GM06990 (cell line): ENCODE data around the gene MCTP1.
"Not testable (repeated sequence)": the region's sequence is repeated elsewhere in the genome, so short reads cannot be mapped to it uniquely, and the experiment has no call there.

Experiments used
- DNase-seq: peaks from one replicate; pipeline ENCODE4 v3.0.0-alpha.2; 2011; ENCODE audit not compliant: insufficient read length; ENCODE audit errors: extremely low read depth
- H3K27me3 ChIP-seq: replicated peaks from 2 replicates; pipeline ENCODE4 v1.6.0; 2011; ENCODE audit warnings: low read length; ENCODE audit not compliant: control insufficient read depth, insufficient read depth
- H3K36me3 ChIP-seq: 2 replicates; pipeline ENCODE4 v1.5.1; 2011; ENCODE audit warnings: low read length; ENCODE audit not compliant: control insufficient read depth, insufficient read depth
- H3K4me3 ChIP-seq: replicated peaks from 2 replicates; pipeline ENCODE4 v1.5.1; 2011; ENCODE audit warnings: low read depth, mild to moderate bottlenecking, control low read depth, low read length
- TF ChIP-seq, protein P1 (sequence below): IDR thresholded peaks from 2 replicates; pipeline ENCODE4 v1.5.1; 2011; ENCODE audit warnings: low read length, control low read depth, mild to moderate bottlenecking, inconsistent platforms; ENCODE audit not compliant: insufficient read depth, poor library complexity, severe bottlenecking

The MCTP1 gene

DNA sequence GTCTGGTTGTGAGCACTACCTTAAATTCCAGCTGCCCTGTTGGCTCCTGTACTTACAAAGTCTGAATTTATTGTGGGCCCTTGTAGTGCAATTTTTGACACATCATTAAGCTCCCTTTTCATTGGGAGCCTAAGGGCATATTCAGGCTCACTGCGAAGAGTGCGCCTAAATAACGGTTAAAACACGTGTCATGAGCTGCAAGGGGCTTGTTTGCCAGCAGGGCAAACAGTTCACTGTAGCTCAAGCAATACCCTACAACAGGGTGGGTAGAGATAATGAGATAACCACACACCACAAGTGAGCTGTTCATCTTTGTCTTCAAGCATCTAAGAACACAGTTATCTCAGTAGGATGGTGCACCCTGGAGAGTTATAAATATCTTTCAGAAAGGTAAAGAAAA is 452.2 kb downstream of the MCTP1 start:
- DNase-seq, result no peak
- Histone ChIP-seq H3K4me3 (no peak overlapping the region), H3K27me3 (no peaks in the 10 kb centered on the region), H3K36me3 (no peaks in the 10 kb centered on the region)
- TF ChIP-seq, protein P1, sequence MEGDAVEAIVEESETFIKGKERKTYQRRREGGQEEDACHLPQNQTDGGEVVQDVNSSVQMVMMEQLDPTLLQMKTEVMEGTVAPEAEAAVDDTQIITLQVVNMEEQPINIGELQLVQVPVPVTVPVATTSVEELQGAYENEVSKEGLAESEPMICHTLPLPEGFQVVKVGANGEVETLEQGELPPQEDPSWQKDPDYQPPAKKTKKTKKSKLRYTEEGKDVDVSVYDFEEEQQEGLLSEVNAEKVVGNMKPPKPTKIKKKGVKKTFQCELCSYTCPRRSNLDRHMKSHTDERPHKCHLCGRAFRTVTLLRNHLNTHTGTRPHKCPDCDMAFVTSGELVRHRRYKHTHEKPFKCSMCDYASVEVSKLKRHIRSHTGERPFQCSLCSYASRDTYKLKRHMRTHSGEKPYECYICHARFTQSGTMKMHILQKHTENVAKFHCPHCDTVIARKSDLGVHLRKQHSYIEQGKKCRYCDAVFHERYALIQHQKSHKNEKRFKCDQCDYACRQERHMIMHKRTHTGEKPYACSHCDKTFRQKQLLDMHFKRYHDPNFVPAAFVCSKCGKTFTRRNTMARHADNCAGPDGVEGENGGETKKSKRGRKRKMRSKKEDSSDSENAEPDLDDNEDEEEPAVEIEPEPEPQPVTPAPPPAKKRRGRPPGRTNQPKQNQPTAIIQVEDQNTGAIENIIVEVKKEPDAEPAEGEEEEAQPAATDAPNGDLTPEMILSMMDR, result no peak

DNA sequence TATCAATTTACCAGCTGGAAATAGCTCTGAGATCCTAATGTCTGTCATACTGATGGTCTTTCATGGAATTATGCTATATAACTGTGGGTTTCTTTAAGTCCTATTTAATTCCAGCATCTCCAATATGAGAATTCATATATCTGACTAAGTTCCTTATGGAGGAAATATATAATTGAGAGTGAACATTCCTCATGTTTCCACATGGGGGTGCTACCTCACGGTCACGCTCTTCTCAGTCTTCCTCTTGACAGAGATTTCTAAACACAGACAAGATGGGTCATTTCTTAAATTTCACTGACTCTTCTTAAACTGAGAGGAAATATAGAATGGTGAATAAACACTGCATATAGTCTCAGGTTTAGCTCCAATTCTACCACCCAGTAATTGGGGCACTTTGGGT is 454.4 kb downstream of the MCTP1 start:
- no peak overlapping the region for H3K4me3 ChIP-seq
- H3K27me3 ChIP-seq, result no peaks in the 10 kb centered on the region
- no peaks in the 10 kb centered on the region for H3K36me3 ChIP-seq
- TF ChIP-seq, protein P1, result peak; percentile 48
- DNase-seq, result no peak

DNA sequence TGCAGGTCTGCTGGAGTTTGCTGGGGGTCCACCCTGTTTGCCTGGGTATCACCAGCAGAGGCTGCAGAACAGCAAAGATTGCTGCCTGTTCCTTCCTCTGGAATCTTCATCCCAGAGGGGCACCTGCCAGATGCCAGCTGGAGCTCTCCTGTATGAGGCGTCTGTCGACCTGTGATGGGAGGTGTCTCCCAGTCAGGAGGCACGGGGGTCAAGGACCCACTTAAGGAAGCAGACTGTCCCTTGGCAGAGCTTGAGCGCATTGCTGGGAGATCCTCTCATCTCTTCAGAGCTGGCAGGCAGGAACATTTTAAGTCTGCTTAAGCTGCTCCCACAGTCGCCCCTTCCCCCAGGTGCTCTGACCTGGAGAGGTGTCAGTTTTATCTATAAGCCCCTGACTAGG is 456.7 kb downstream of the MCTP1 start:
- H3K36me3 ChIP-seq, H3K4me3 ChIP-seq: not testable (repeated sequence)

DNA sequence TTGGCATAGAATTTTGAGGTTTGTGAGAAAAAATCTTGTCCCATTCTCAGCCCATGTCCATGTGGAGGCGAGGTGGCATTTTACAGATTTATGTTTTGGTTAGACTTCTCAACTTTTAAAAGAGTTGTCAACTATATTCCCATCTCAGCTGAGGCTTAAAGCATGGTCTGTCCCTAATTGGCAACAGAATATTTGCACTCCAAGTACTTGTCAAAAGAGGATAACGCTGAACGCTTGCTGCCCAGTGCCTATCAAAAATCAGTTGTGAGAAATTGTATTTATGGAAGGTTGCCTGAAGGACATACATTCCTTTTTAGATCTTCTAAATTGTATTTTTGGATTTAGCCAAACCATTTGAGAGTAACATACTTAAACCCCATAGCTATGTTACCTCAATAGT is 464.4 kb downstream of the MCTP1 start:
- TF ChIP-seq, protein P1, result no peak
- Histone ChIP-seq H3K36me3 (no peaks in the 10 kb centered on the region), H3K4me3 (no peak overlapping the region), H3K27me3 (no peaks in the 10 kb centered on the region)
- DNase-seq, result no peak

More for the DNA sequence above, 456.7 kb downstream of the MCTP1 start:
- not testable (repeated sequence) for DNase-seq, H3K27me3 ChIP-seq

DNA sequence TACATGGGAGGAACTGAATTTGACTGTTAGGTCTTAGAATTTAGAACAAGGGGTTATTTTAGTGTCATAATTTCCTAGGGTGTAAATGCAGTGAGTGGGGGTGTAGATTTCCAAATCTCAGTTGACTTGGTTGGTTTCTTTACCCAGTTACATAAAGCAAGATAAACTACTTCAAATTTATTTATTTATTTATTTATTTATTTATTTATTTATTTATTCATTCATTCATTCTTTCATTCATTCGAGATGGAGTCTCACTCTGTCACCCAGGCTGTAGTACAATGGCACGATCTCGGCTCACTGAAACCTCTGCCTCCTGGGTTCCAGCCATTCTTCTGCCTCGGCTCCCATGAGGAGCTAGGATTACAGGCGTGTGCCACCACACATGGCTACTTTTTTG is 466.0 kb downstream of the MCTP1 start:
- TF ChIP-seq, protein P1, result no peak

DNA sequence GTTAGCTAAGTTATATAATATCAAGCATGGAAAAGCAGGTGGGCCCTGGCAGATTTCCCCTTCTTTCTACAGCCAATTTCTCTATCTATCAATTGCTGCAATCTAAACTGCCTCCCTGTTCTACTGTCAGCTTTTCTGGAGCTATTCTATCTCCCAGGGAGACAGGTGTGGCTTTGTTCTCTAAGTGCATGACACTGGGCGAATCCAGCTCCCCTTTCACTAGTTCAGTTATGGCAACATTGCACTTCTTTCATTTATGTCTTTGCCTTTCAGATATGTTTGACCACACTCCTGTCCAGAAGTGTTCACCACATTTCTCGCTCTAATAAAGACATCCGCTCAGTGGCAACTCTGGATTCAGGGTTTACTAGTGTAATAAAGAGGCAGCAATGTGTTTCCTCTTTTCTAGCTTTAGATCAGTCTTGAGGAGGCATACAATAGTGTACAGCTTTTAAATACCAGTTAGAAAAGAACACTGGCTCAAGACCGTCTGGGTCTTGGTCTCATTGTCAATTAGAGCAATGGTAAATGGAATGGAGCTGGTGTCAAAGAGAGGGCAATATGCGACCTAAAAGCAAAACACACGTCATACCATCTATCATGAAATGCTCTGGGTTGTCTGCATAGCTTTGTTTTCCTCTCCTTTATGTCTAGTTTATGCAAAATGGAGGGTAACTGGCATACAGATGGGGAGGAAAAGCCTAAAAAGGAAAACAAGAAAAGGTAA is 469.4 kb downstream of the MCTP1 start:
- Histone ChIP-seq H3K27me3 (no peaks in the 10 kb centered on the region), H3K36me3 (no peaks in the 10 kb centered on the region), H3K4me3 (no peak overlapping the region)
- TF ChIP-seq, protein P1, result no peak
- DNase-seq, result no peak

More for the DNA sequence above, 466.0 kb downstream of the MCTP1 start:
- no peak for DNase-seq
- H3K4me3 ChIP-seq, result no peak overlapping the region
- H3K27me3 ChIP-seq, result no peaks in the 10 kb centered on the region
- H3K36me3 ChIP-seq, result no peaks in the 10 kb centered on the region
